Testis (tissue), 2 donors: ENCODE results near the gene ADI1.

Source experiments
- CTCF ChIP-seq, 3 experiments: fragments of 450-650 bp in 2 of 3; fragments of 200-600 bp in 1 of 3; sonication (generic) in 1 of 3; IDR thresholded peaks; one replicate each; pipeline ENCODE4 v1.5.1; 2016 to 2019; ENCODE audit warnings: antibody characterized with exemption in 3 of 3, mild to moderate bottlenecking in 2 of 3, moderate library complexity in 1 of 3
- POLR2A ChIP-seq: fragments of 450-650 bp; IDR thresholded peaks from one replicate; pipeline ENCODE4 v1.6.1; 2017; ENCODE audit warnings: antibody characterized with exemption, mild to moderate bottlenecking, moderate library complexity

DNA sequence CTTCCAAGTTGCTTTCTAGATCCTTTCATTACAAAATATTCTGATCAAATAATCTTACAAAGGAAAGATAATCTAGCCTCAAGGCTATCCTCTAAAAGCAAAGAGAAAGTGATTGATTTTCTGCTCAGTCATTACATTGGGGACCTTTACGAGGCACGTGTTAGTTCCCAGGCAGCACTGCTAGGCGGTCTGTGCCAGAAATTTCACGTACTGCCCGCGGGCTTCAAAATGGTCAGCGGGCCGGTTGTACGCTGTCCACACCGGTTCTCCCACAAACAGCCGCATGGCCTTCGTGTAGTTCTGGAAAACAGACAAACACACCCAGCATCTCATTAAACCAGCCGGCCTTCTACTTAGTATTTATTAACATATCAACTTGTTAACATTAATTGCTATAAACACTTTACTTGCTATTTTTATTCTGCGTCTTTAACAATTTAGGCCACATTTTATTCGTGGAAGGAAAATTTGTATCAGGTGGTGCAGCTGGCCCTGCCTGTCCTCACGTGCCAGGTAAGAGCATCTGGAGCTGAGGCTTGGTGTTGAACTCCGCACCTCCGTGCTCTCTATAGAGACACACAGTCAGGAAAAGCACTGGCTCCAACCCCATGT lies 20.4 kb downstream of the ADI1 start:
- TF ChIP-seq CTCF (IDR thresholded peaks at IDR 0.05) (no peak), POLR2A (no peak)
